HG03108 (cell line): ENCODE measurements around the gene BCAR1.
"Not testable (repeated sequence)": the region's sequence is repeated elsewhere in the genome, so short reads cannot be mapped to it uniquely, and the experiment has no call there.

Experiments used
- ATAC-seq: cut with Tn5 transposase; IDR thresholded peaks from one replicate; pipeline ENCODE4 v1.9.1; 2021; ENCODE audit warnings: moderate library complexity; ENCODE audit not compliant: unreplicated experiment

The BCAR1 gene

GRCh38 chr16:75205961-75206748 lies 45.3 kb downstream of the BCAR1 start:
- ATAC-seq, result not testable (repeated sequence)

- ATAC-seq, result not testable (repeated sequence)
Measured at GRCh38 chr16:75205438-75205837, 46.0 kb downstream of the BCAR1 start.

GRCh38 chr16:75204905-75205304 lies 46.5 kb downstream of the BCAR1 start:
- ATAC-seq, result not testable (repeated sequence)

DNA sequence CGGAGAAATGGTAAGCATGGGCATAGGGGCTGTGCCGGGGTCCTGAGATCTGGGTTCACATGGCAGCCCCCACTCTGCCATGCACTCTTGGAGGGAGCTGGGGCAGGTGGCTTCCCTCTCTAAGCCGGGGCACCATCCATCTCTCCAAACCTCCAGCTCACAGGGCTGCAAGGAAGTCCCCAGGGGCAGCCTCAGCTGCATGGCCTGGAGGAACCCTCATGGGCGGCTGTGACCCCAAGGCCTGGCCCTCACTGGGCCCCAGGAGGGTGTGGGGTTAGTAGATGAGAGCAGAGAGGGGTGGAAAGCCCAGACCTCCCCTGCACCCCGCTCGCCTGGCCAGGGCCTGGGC lies 47.0 kb downstream of the BCAR1 start:
- ATAC-seq, result no peak

DNA sequence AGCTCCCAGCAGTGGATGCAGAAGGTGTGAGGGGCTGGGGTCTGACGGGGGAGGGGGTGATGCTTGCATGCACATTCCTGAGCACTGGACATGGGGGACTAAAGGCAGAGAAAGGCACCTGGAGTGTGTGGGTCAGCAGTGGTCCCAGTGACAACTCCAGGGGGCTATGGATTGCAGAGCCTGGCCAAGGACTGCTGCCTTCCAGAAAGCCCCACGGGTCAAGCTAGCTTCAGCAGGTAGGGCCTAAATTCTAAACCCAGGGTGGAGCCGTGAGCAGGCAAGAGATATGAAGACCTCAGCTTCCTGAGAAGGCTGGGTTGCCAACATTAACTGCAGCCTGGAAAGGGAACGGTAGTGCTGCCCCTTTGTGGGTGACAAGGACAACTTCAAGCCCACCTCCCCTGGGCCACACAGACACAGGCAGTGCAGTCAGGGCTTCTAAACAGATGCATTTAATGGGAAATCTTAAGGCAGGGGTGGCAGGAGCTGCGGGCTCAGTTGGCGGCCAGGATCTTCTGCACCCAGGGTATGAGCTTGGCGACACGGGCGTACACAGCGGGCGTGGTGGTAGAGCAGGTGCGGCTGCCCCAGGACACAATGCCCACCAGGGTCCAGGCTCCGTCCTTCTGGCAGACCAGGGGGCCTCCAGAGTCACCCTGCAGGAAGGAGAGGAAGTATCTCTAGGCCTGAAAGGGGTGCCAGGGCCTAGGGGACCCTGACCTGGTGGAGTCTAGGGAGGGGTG lies 47.6 kb downstream of the BCAR1 start:
- no peak for ATAC-seq

DNA sequence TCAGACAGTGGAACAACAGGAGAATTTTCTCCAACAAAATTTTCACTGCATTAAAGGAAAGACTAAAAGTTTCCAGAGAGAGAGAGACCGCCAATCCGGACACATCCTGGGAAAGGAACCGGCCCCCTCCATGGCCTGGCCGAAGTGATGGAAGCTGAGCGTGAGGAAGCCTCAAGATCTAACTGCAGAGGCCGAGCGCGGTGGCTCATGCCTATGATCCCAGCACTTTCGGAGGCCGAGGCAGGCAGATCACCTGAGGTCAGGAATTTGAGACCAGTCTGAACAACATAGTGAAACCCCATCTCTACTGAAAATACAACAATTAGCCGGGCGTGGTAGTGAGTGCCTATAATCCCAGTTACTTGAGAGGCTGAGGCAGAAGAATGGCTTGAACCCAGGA lies 48.3 kb downstream of the BCAR1 start:
- ATAC-seq, result no peak

- ATAC-seq, result no peak
Measured at GRCh38 chr16:75202069-75202590, 49.3 kb downstream of the BCAR1 start.

GRCh38 chr16:75198135-75198600 lies 53.3 kb downstream of the BCAR1 start:
- ATAC-seq, result no peak

- ATAC-seq, result no peak
Measured at GRCh38 chr16:75197522-75198134, 53.8 kb downstream of the BCAR1 start.

DNA sequence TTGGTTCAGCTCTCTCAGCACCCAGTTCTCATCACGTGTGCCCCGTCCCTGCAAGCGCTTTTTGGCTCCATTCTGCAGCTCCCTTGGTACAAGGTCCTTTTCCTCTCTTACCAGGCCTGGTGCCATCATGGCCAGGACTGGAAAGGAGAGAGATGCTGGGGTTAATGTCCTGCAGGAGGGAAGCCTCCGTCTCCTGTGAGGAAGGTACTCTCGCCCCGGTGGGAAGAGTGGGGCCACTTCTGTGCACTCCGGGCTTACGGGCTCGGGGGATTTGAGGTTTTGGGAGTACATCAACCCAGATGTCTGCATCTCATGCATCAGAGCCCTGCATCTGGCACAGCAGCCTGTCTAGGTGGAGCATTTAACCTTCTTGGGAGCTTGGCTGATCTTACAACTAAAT lies 54.6 kb downstream of the BCAR1 start:
- no peak for ATAC-seq

- ATAC-seq, result no peak
Measured at GRCh38 chr16:75195811-75196790, 55.3 kb downstream of the BCAR1 start.

DNA sequence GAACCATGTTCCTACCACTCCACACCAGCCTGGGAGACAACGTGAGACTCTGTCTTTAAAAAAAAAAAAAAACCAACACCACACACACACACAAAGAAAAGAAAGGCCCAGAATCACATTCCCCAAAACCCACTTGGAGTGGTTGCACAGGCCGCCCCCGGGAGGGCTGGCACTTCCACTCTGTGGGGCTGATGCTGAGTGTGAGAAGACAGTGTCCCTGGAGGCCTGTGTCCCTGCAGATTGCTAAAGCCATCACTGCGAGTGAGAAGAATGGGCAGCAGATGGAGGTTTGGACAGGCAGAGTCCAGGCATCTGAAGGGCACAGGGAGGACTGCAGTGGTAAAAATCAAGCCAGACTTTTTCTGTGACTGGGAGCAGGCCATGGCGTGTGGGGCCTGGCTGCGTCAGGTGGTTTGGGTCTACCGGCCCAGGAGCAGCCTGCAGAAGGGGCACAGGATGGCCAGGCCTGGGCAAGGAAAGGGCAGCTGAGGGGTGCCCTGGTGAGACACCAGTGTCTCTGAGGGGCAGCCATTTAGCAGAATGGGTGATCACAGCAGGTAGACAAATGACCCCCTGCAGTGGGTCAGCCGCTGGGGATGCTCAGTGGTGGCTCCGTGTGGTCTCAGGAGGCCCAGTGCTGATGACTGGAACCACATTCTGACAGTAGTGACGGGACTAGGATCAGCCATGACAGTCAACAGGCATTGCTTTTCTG lies 57.5 kb downstream of the BCAR1 start:
- ATAC-seq, result no peak

DNA sequence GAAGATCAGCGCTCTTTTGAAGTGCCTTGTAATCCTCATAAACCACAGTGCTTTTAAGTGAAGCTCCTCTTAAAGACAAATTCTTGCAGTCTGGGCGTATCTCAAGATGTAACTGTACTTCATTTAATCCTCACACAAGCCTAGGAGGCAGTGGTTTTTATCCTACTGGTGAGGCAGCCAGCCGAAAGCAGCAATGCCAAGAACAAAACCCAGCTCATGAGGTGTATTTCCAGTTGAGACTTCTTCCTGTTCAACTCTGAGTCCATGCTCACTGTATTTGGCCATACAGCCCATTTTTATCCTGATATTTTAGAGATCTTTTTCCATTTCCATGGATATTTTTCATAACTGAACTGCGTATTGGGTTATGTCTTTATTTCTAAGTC lies 58.2 kb downstream of the BCAR1 start:
- no peak for ATAC-seq

- ATAC-seq, result no peak
Measured at GRCh38 chr16:75192606-75193264, 58.7 kb downstream of the BCAR1 start.

DNA sequence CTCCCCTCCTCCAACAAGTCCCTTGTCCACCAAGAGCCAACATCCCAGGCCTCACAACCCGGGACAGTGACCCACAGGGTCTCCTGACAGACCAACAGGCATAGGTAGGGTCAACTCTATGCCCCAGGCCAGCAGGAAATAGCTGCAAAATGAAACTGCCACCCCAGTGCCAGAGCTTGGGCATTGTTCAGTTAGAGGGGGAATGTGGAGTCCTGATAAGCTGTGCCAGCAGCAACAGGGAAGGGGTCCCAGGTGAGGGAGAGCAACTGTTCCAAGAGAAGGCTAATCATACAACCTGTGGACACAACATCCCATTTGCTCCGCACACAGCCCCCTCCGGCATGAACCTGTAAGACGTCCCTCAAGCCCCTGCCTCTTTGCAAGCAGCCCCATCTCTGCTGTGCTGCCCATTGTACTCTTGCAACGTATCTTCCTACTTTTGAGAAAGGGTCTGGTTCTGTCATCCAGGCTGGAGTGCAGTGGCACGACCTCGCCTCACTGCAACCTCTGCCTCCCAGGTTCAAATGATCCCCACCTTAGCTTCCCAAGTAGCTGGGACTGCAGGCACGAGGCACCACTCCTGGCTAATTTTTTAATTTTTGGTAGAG lies 61.7 kb downstream of the BCAR1 start:
- no peak for ATAC-seq

- ATAC-seq, result no peak
Measured at GRCh38 chr16:75188832-75189477, 62.5 kb downstream of the BCAR1 start.

DNA sequence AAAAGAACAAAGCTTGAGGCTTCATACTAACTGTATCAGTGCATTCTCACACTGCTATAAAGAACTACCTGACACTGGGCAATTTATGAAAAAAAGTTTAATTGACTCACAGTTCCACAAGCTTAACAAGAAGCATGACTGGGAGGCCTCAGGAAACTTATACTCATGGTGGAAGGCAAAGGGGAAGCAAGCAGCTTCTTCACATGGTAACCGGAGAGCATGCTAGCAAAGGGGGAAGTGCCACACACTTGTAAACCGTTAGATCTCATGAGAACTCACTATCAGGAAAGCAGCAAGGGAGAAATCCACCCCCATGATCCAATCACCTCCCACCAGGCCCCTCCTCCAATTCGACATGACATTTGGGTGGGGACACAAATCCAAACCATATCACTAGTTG lies 69.8 kb downstream of the BCAR1 start:
- no peak for ATAC-seq

GRCh38 chr16:75179208-75179607 lies 72.2 kb downstream of the BCAR1 start:
- no peak for ATAC-seq
